ENCODE data around the gene DDX49.

DDX49 gene

GRCh38 chr19:18903156-18904037 lies 16.1 kb upstream of the DDX49 start:
- Histone ChIP-seq H3K4me3 (ENCODE audit: insufficient read depth, low read depth, low read length) (no peak overlapping the region), H3K9me3 (ENCODE audit: control insufficient read depth, low read length) (no peaks in the 10 kb centered on the region), H3K4me1 (ENCODE audit: control insufficient read depth, insufficient read depth, low read length) (peaks cover 15% of the 10 kb centered on the region), H3K27me3 (ENCODE audit: control insufficient read depth, insufficient read depth, low read length, poor library complexity, severe bottlenecking) (no peaks in the 10 kb centered on the region), H3K36me3 (ENCODE audit: control insufficient read depth, insufficient read depth, low read length) (no peaks in the 10 kb centered on the region), H3K27ac (ENCODE audit: insufficient read depth, low read depth, low read length, poor library complexity, severe bottlenecking) (no peak overlapping the region)
- WGBS, 2 experiments = 89% methylated on average over 29 of the region's 29 CpGs

- H3K4me1 ChIP-seq (ENCODE audit: control insufficient read depth, insufficient read depth, low read length) = peaks cover 4% of the 10 kb centered on the region
- H3K27me3 ChIP-seq (ENCODE audit: control insufficient read depth, insufficient read depth, low read length, poor library complexity, severe bottlenecking) = no peaks in the 10 kb centered on the region
- no peak overlapping the region for H3K27ac ChIP-seq (ENCODE audit: insufficient read depth, low read depth, low read length, poor library complexity, severe bottlenecking)
- no peaks in the 10 kb centered on the region for H3K36me3 ChIP-seq (ENCODE audit: control insufficient read depth, insufficient read depth, low read length)
- no peaks in the 10 kb centered on the region for H3K9me3 ChIP-seq (ENCODE audit: control insufficient read depth, low read length)
- 92% methylated on average over 25 of the region's 25 CpGs for WGBS, 2 experiments
- H3K4me3 ChIP-seq (ENCODE audit: insufficient read depth, low read depth, low read length) = no peak overlapping the region
Measured at GRCh38 chr19:18904334-18905057, 15.0 kb upstream of the DDX49 start.

- H3K27me3 ChIP-seq (ENCODE audit: control insufficient read depth, insufficient read depth, low read length, poor library complexity, severe bottlenecking) = no peaks in the 10 kb centered on the region
- WGBS, 2 experiments = 96% methylated on average over 8 of the region's 8 CpGs
- H3K36me3 ChIP-seq (ENCODE audit: control insufficient read depth, insufficient read depth, low read length) = no peaks in the 10 kb centered on the region
- no peak overlapping the region for H3K27ac ChIP-seq (ENCODE audit: insufficient read depth, low read depth, low read length, poor library complexity, severe bottlenecking)
- no peaks in the 10 kb centered on the region for H3K9me3 ChIP-seq (ENCODE audit: control insufficient read depth, low read length)
- no peaks in the 10 kb centered on the region for H3K4me1 ChIP-seq (ENCODE audit: control insufficient read depth, insufficient read depth, low read length)
- H3K4me3 ChIP-seq (ENCODE audit: insufficient read depth, low read depth, low read length) = no peak overlapping the region
Measured at GRCh38 chr19:18905058-18905456, 14.5 kb upstream of the DDX49 start.

GRCh38 chr19:18905513-18906236 lies 13.8 kb upstream of the DDX49 start:
- H3K36me3 ChIP-seq (ENCODE audit: control insufficient read depth, insufficient read depth, low read length) = no peaks in the 10 kb centered on the region
- no peak overlapping the region for H3K27ac ChIP-seq (ENCODE audit: insufficient read depth, low read depth, low read length, poor library complexity, severe bottlenecking)
- H3K27me3 ChIP-seq (ENCODE audit: control insufficient read depth, insufficient read depth, low read length, poor library complexity, severe bottlenecking) = no peaks in the 10 kb centered on the region
- 94% methylated on average over 26 of the region's 26 CpGs for WGBS, 2 experiments
- H3K9me3 ChIP-seq (ENCODE audit: control insufficient read depth, low read length) = no peaks in the 10 kb centered on the region
- H3K4me1 ChIP-seq (ENCODE audit: control insufficient read depth, insufficient read depth, low read length) = no peaks in the 10 kb centered on the region
- no peak overlapping the region for H3K4me3 ChIP-seq (ENCODE audit: insufficient read depth, low read depth, low read length)

GRCh38 chr19:18906605-18907519 lies 12.7 kb upstream of the DDX49 start:
- Histone ChIP-seq H3K9me3 (ENCODE audit: control insufficient read depth, low read length) (no peaks in the 10 kb centered on the region), H3K27ac (ENCODE audit: insufficient read depth, low read depth, low read length, poor library complexity, severe bottlenecking) (no peak overlapping the region), H3K36me3 (ENCODE audit: control insufficient read depth, insufficient read depth, low read length) (peaks cover under 1% of the 10 kb centered on the region), H3K27me3 (ENCODE audit: control insufficient read depth, insufficient read depth, low read length, poor library complexity, severe bottlenecking) (no peaks in the 10 kb centered on the region), H3K4me3 (ENCODE audit: insufficient read depth, low read depth, low read length) (no peak overlapping the region), H3K4me1 (ENCODE audit: control insufficient read depth, insufficient read depth, low read length) (no peaks in the 10 kb centered on the region)
- 96% methylated on average over 36 of the region's 36 CpGs for WGBS, 2 experiments

- H3K27me3 ChIP-seq (ENCODE audit: control insufficient read depth, insufficient read depth, low read length, poor library complexity, severe bottlenecking) = no peaks in the 10 kb centered on the region
- H3K27ac ChIP-seq (ENCODE audit: insufficient read depth, low read depth, low read length, poor library complexity, severe bottlenecking) = no peak overlapping the region
- H3K4me1 ChIP-seq (ENCODE audit: control insufficient read depth, insufficient read depth, low read length) = no peaks in the 10 kb centered on the region
- no peaks in the 10 kb centered on the region for H3K9me3 ChIP-seq (ENCODE audit: control insufficient read depth, low read length)
- no peak overlapping the region for H3K4me3 ChIP-seq (ENCODE audit: insufficient read depth, low read depth, low read length)
- peaks cover 8% of the 10 kb centered on the region for H3K36me3 ChIP-seq (ENCODE audit: control insufficient read depth, insufficient read depth, low read length)
- 92% methylated on average over 17 of the region's 17 CpGs for WGBS, 2 experiments
Measured at GRCh38 chr19:18908917-18909619, 10.4 kb upstream of the DDX49 start.

- WGBS, 2 experiments = 90 to 91% methylated on average over 10 of the region's 10 CpGs
- no peaks in the 10 kb centered on the region for H3K4me1 ChIP-seq (ENCODE audit: control insufficient read depth, insufficient read depth, low read length)
Measured at GRCh38 chr19:18910010-18910409, 9.5 kb upstream of the DDX49 start.

GRCh38 chr19:18910801-18911436 lies 8.6 kb upstream of the DDX49 start:
- Histone ChIP-seq H3K4me1 (ENCODE audit: control insufficient read depth, insufficient read depth, low read length) (no peaks in the 10 kb centered on the region), H3K36me3 (ENCODE audit: control insufficient read depth, insufficient read depth, low read length) (peaks cover 8% of the 10 kb centered on the region), H3K9me3 (ENCODE audit: control insufficient read depth, low read length) (no peaks in the 10 kb centered on the region), H3K4me3 (ENCODE audit: insufficient read depth, low read depth, low read length) (no peak overlapping the region), H3K27me3 (ENCODE audit: control insufficient read depth, insufficient read depth, low read length, poor library complexity, severe bottlenecking) (no peaks in the 10 kb centered on the region), H3K27ac (ENCODE audit: insufficient read depth, low read depth, low read length, poor library complexity, severe bottlenecking) (no peak overlapping the region)
- WGBS, 2 experiments = 96 to 97% methylated on average over 19 of the region's 19 CpGs

More at GRCh38 chr19:18910010-18910409, 9.5 kb upstream of the DDX49 start:
- Histone ChIP-seq H3K27ac (ENCODE audit: insufficient read depth, low read depth, low read length, poor library complexity, severe bottlenecking) (no peak overlapping the region), H3K27me3 (ENCODE audit: control insufficient read depth, insufficient read depth, low read length, poor library complexity, severe bottlenecking) (no peaks in the 10 kb centered on the region), H3K9me3 (ENCODE audit: control insufficient read depth, low read length) (no peaks in the 10 kb centered on the region), H3K4me3 (ENCODE audit: insufficient read depth, low read depth, low read length) (no peak overlapping the region), H3K36me3 (ENCODE audit: control insufficient read depth, insufficient read depth, low read length) (peaks cover 8% of the 10 kb centered on the region)

GRCh38 chr19:18912933-18913332 lies 6.6 kb upstream of the DDX49 start:
- 95 to 96% methylated on average over 14 of the region's 14 CpGs for WGBS, 2 experiments
- H3K36me3 ChIP-seq (ENCODE audit: control insufficient read depth, insufficient read depth, low read length) = peaks cover 8% of the 10 kb centered on the region
- no peak overlapping the region for H3K4me3 ChIP-seq (ENCODE audit: insufficient read depth, low read depth, low read length)

More at GRCh38 chr19:18912933-18913332, 6.6 kb upstream of the DDX49 start:
- Histone ChIP-seq H3K4me1 (ENCODE audit: control insufficient read depth, insufficient read depth, low read length) (no peaks in the 10 kb centered on the region), H3K27me3 (ENCODE audit: control insufficient read depth, insufficient read depth, low read length, poor library complexity, severe bottlenecking) (no peaks in the 10 kb centered on the region), H3K9me3 (ENCODE audit: control insufficient read depth, low read length) (no peaks in the 10 kb centered on the region), H3K27ac (ENCODE audit: insufficient read depth, low read depth, low read length, poor library complexity, severe bottlenecking) (no peak overlapping the region)

All from ectodermal cell (in vitro differentiated cells).